Measurements from ENCODE around the gene MAPKAP1. TPM values are rescaled to one million over a fixed set of nuclear protein-coding genes. Genes with fewer than 3 reads are reported as not detected.

MAPKAP1 gene
- total RNA-seq, 4 donors from 2014 or later = 76.5 to 141 (median 87.5) TPM

- H3K4me3 ChIP-seq = no peak overlapping the region
- no peaks in the 10 kb centered on the region for H3K9me3 ChIP-seq
- H3K36me3 ChIP-seq = no peaks in the 10 kb centered on the region
- peaks cover 0 to 29% (median 0%) of the 10 kb centered on the region in 3 donors for H3K4me1 ChIP-seq
- no peak for TF ChIP-seq CTCF (IDR thresholded peaks at IDR 0.05)
- TF ChIP-seq POLR2AphosphoS5 (IDR thresholded peaks at IDR 0.05) = no peak
- TF ChIP-seq POLR2A (IDR thresholded peaks at IDR 0.05) = no peak
- TF ChIP-seq EP300 (IDR thresholded peaks at IDR 0.05) = no peak
- no peak overlapping the region for H3K27ac ChIP-seq
- no peaks in the 10 kb centered on the region for H3K27me3 ChIP-seq
- ATAC-seq = no peak
Measured at GRCh38 chr9:125612616-125613015, 94.4 kb downstream of the MAPKAP1 start.

- no peaks in the 10 kb centered on the region for H3K27me3 ChIP-seq
- H3K4me3 ChIP-seq = no peak overlapping the region
- H3K27ac ChIP-seq = no peak overlapping the region
- no peaks in the 10 kb centered on the region for H3K36me3 ChIP-seq
- no peak for ATAC-seq
- no peak for TF ChIP-seq CTCF (IDR thresholded peaks at IDR 0.05)
- TF ChIP-seq POLR2AphosphoS5 (IDR thresholded peaks at IDR 0.05) = no peak
- TF ChIP-seq EP300 (IDR thresholded peaks at IDR 0.05) = no peak
- no peak for TF ChIP-seq POLR2A (IDR thresholded peaks at IDR 0.05)
- no peaks in the 10 kb centered on the region for H3K9me3 ChIP-seq
- 88 to 96% methylated on average over 2 of the region's 2 CpGs for WGBS, 2 donors (ENCODE audit: low coverage in 1 of 2)
- H3K4me1 ChIP-seq = peaks cover 0 to 36% (median 0%) of the 10 kb centered on the region in 3 donors
Measured at GRCh38 chr9:125611121-125611765, 95.8 kb downstream of the MAPKAP1 start.

- Histone ChIP-seq H3K4me3 (no peak overlapping the region), H3K27ac (no peak overlapping the region), H3K4me1 (peaks cover 0 to 38% (median 0%) of the 10 kb centered on the region in 3 donors), H3K36me3 (no peaks in the 10 kb centered on the region), H3K9me3 (no peaks in the 10 kb centered on the region), H3K27me3 (no peaks in the 10 kb centered on the region)
- ATAC-seq = no peak
- WGBS, 2 donors (ENCODE audit: low coverage in 1 of 2) = 95 to 100% methylated on average over 1 of the region's 1 CpG
- TF ChIP-seq CTCF (IDR thresholded peaks at IDR 0.05) = no peak
- no peak for TF ChIP-seq POLR2AphosphoS5 (IDR thresholded peaks at IDR 0.05)
- TF ChIP-seq POLR2A (IDR thresholded peaks at IDR 0.05) = no peak
- no peak for TF ChIP-seq EP300 (IDR thresholded peaks at IDR 0.05)
Measured at GRCh38 chr9:125609744-125610143, 97.3 kb downstream of the MAPKAP1 start.

GRCh38 chr9:125608489-125609224 lies 98.4 kb downstream of the MAPKAP1 start:
- H3K36me3 ChIP-seq = no peaks in the 10 kb centered on the region
- no peak overlapping the region for H3K4me3 ChIP-seq
- TF ChIP-seq EP300 (IDR thresholded peaks at IDR 0.05) = no peak
- TF ChIP-seq POLR2A (IDR thresholded peaks at IDR 0.05) = no peak
- TF ChIP-seq CTCF (IDR thresholded peaks at IDR 0.05) = no peak
- H3K27ac ChIP-seq = no peak overlapping the region
- H3K4me1 ChIP-seq = peaks cover 0 to 38% (median 0%) of the 10 kb centered on the region in 3 donors
- H3K27me3 ChIP-seq = no peaks in the 10 kb centered on the region
- no peaks in the 10 kb centered on the region for H3K9me3 ChIP-seq
- 75 to 78% methylated on average over 4 to 9 of the region's 10 CpGs for WGBS, 2 donors (ENCODE audit: low coverage in 1 of 2)
- ATAC-seq = no peak

- ATAC-seq = no peak
- WGBS, 2 donors (ENCODE audit: low coverage in 1 of 2) = 75 to 100% methylated on average over 1 of the region's 1 CpG
Measured at GRCh38 chr9:125604196-125604595, 102.8 kb downstream of the MAPKAP1 start.

More at GRCh38 chr9:125604196-125604595, 102.8 kb downstream of the MAPKAP1 start:
- no peaks in the 10 kb centered on the region for H3K36me3 ChIP-seq
- H3K4me1 ChIP-seq = peaks cover 0 to 22% (median 0%) of the 10 kb centered on the region in 3 donors
- no peaks in the 10 kb centered on the region for H3K9me3 ChIP-seq
- H3K27ac ChIP-seq = no peak overlapping the region
- no peaks in the 10 kb centered on the region for H3K27me3 ChIP-seq
- no peak for TF ChIP-seq POLR2A (IDR thresholded peaks at IDR 0.05)
- no peak for TF ChIP-seq EP300 (IDR thresholded peaks at IDR 0.05)
- TF ChIP-seq CTCF (IDR thresholded peaks at IDR 0.05) = no peak
- no peak for TF ChIP-seq POLR2AphosphoS5 (IDR thresholded peaks at IDR 0.05)
- no peak overlapping the region for H3K4me3 ChIP-seq

All from gastroesophageal sphincter (tissue), 4 donors.